SK-N-SH (cell line): ENCODE data around the gene RFTN1. TPM values are rescaled to one million over a fixed set of nuclear protein-coding genes. Genes with fewer than 3 reads are reported as not detected.

Experiments
- CTCF ChIA-PET: fragments of 300-600, 350-600 bp; formaldehyde crosslinking; extraction: SDS; loops from one replicate; lab custom pipeline; 2021; lab: Yijun Ruan, JAX
- POLR2A ChIA-PET: fragments of 350-600 bp; sonication (Branson Sonifier 250); formaldehyde crosslinking; extraction: SDS; loops from one replicate; lab custom pipeline; 2020; ENCODE audit warnings: antibody characterized with exemption, inconsistent platforms; lab: Yijun Ruan, JAX
- DNase-seq: peaks from one replicate; pipeline ENCODE4 v3.0.0; 2012
- H2AFZ ChIP-seq: fragments of 200-600 bp; sonication (generic); 2 replicates; pipeline ENCODE4 v1.8.1; 2016; ENCODE audit warnings: antibody characterized with exemption, mild to moderate bottlenecking, low read depth
- H3F3A ChIP-seq: fragments of 200-600 bp; sonication (generic); replicated peaks from 2 replicates; pipeline ENCODE3; 2016; ENCODE audit warnings: antibody characterized with exemption, mild to moderate bottlenecking; ENCODE audit not compliant: insufficient read depth
- H3K27ac ChIP-seq, 2 experiments: fragments of 200-500 bp in 1 of 2; fragments of 200-600 bp in 1 of 2; sonication (Bioruptor generic) in 1 of 2; sonication (generic), shearing (Covaris generic) in 1 of 2; 2 replicates each; pipeline versions ENCODE4 v1.5.1 to v1.6.1; 2014 to 2016; ENCODE audit warnings: low read depth in 2 of 2, inconsistent platforms in 1 of 2, low read length in 1 of 2, mild to moderate bottlenecking in 1 of 2, mixed read lengths in 1 of 2
- H3K27me3 ChIP-seq: fragments of 200-600 bp; sonication (generic), shearing (Covaris generic); 2 replicates; pipeline ENCODE4 v1.6.1; 2016; ENCODE audit warnings: mixed run types; ENCODE audit not compliant: insufficient read depth
- H3K36me3 ChIP-seq, 2 experiments: fragments of 200-500 bp in 1 of 2; fragments of 200-600 bp in 1 of 2; sonication (Bioruptor generic) in 1 of 2; sonication (generic) in 1 of 2; replicated peaks in 1 of 2; 2 replicates each; pipeline versions ENCODE3 to v1.5.1; 2014 to 2016; ENCODE audit warnings: low read length in 1 of 2, mild to moderate bottlenecking in 1 of 2; ENCODE audit not compliant: insufficient read depth in 2 of 2, control insufficient read depth in 1 of 2
- H3K4me1 ChIP-seq, 2 experiments: fragments of 200-500 bp in 1 of 2; fragments of 200-600 bp in 1 of 2; sonication (Bioruptor generic) in 1 of 2; sonication (generic), shearing (Covaris generic) in 1 of 2; 2 replicates each; pipeline versions ENCODE4 v1.5.1 to v1.6.1; 2014 to 2016; ENCODE audit warnings: low read depth in 1 of 2, low read length in 1 of 2, mixed run types in 1 of 2; ENCODE audit not compliant: insufficient read depth in 2 of 2, control insufficient read depth in 1 of 2
- H3K4me2 ChIP-seq: fragments of 200-600 bp; sonication (generic), shearing (Covaris generic); 2 replicates; pipeline ENCODE4 v1.6.1; 2017; ENCODE audit warnings: mixed run types
- H3K4me3 ChIP-seq, 2 experiments: fragments of 200-500 bp in 1 of 2; fragments of 200-600 bp in 1 of 2; sonication (Bioruptor generic) in 1 of 2; sonication (generic), shearing (Covaris generic) in 1 of 2; 2 replicates each; pipeline versions ENCODE4 v1.5.1 to v1.8.1; 2014 to 2016; ENCODE audit warnings: low read depth in 2 of 2, inconsistent platforms in 1 of 2, low read length in 1 of 2, mild to moderate bottlenecking in 1 of 2, mixed read lengths in 1 of 2, moderate library complexity in 1 of 2
- H3K79me2 ChIP-seq: fragments of 200-600 bp; sonication (generic); 2 replicates; pipeline ENCODE4 v1.8.1; 2017; ENCODE audit warnings: mild to moderate bottlenecking; ENCODE audit not compliant: insufficient read depth
- H3K9ac ChIP-seq: fragments of 200-600 bp; sonication (generic); 2 replicates; pipeline ENCODE4 v1.6.1; 2017; ENCODE audit warnings: mixed run types
- H3K9me2 ChIP-seq: fragments of 200-600 bp; sonication (generic); 2 replicates; pipeline ENCODE4 v1.6.1; 2017; ENCODE audit warnings: mixed run types
- H3K9me3 ChIP-seq: fragments of 200-600 bp; sonication (generic); 2 replicates; pipeline ENCODE4 v1.6.1; 2017; ENCODE audit warnings: mixed run types, mild to moderate bottlenecking, moderate library complexity
- H4K20me1 ChIP-seq: fragments of 200-600 bp; sonication (generic); 2 replicates; pipeline ENCODE4 v1.6.1; 2017; ENCODE audit warnings: mild to moderate bottlenecking, mixed run types; ENCODE audit not compliant: insufficient read depth
- ELF1 ChIP-seq: IDR thresholded peaks from 2 replicates; pipeline ENCODE4 v1.4.0; 2012
- FOXM1 ChIP-seq: IDR thresholded peaks from 2 replicates; pipeline ENCODE4 v1.4.0; 2012; ENCODE audit warnings: low read depth, mild to moderate bottlenecking
- GATA2 ChIP-seq: sonication (generic); formaldehyde crosslinking; IDR thresholded peaks from 2 replicates; pipeline ENCODE4 v1.5.0; 2020; ENCODE audit warnings: mild to moderate bottlenecking, missing genetic modification reagents
- MEF2A ChIP-seq: IDR thresholded peaks from 2 replicates; pipeline ENCODE4 v1.4.0; 2012; ENCODE audit warnings: low read depth, borderline replicate concordance
- MXI1 ChIP-seq: IDR thresholded peaks from 2 replicates; pipeline ENCODE4 v1.6.1; 2012; ENCODE audit warnings: mild to moderate bottlenecking, low read depth, low read length, improper control_type of control experiment
- NFIC ChIP-seq: IDR thresholded peaks from 2 replicates; pipeline ENCODE4 v1.4.0; 2012; ENCODE audit warnings: borderline replicate concordance
- NRF1 ChIP-seq: IDR thresholded peaks from 2 replicates; pipeline ENCODE4 v1.6.1; 2012; ENCODE audit warnings: low read depth, mild to moderate bottlenecking, low read length
- POLR2AphosphoS5 ChIP-seq: IDR thresholded peaks from 2 replicates; pipeline ENCODE4 v1.6.1; 2012; ENCODE audit warnings: low read depth, low read length
- RCOR1 ChIP-seq: fragments of 150-350 bp; IDR thresholded peaks from 2 replicates; pipeline ENCODE4 v1.6.1; 2017; ENCODE audit warnings: antibody characterized with exemption, low read length
- RFX5 ChIP-seq: IDR thresholded peaks from 2 replicates; pipeline ENCODE4 v1.6.1; 2012; ENCODE audit warnings: mild to moderate bottlenecking, improper control_type of control experiment, low read length
- RXRA ChIP-seq: IDR thresholded peaks from 2 replicates; pipeline ENCODE4 v1.4.0; 2012; ENCODE audit warnings: low read depth, mild to moderate bottlenecking, borderline replicate concordance
- SIN3A ChIP-seq: IDR thresholded peaks from 2 replicates; pipeline ENCODE4 v1.6.1; 2012; ENCODE audit warnings: low read depth, mild to moderate bottlenecking, low read length, moderate library complexity, borderline replicate concordance
- WGBS: methylation state at CpG from one replicate; pipeline ENCODE4 v1.1.6; 2017; ENCODE audit warnings: low lambda C conversion rate; 5-methylcytosine and 5-hydroxymethylcytosine counted together
- polyA plus RNA-seq, 3 experiments: library from polyadenylated mRNA; depleted of rRNA; stranded (reverse); fragments of >200 nt; gene quantifications; 2 replicates each; pipeline ENCODE4 v1.2.3, GENCODE V29; 2012
- TF ChIP-seq, protein P1 (sequence below): IDR thresholded peaks from 2 replicates; pipeline ENCODE4; 2012
- TF ChIP-seq, protein P2 (sequence below): IDR thresholded peaks from 2 replicates; pipeline ENCODE4 v1.4.0; 2012; ENCODE audit warnings: low read depth, borderline replicate concordance
- TF ChIP-seq, protein P3 (sequence below): IDR thresholded peaks from 2 replicates; pipeline ENCODE4 v1.4.0; 2012; ENCODE audit warnings: low read depth, borderline replicate concordance
- TF ChIP-seq, protein P4 (sequence below): fragments of 150-350 bp; IDR thresholded peaks from 2 replicates; pipeline ENCODE4 v1.6.1; 2017; ENCODE audit warnings: antibody characterized with exemption, low read length, low read depth, borderline replicate concordance

The RFTN1 gene
- polyA plus RNA-seq, 1 of the 3 experiments (the other 2 are of a cell fraction): 21.2 TPM

DNA sequence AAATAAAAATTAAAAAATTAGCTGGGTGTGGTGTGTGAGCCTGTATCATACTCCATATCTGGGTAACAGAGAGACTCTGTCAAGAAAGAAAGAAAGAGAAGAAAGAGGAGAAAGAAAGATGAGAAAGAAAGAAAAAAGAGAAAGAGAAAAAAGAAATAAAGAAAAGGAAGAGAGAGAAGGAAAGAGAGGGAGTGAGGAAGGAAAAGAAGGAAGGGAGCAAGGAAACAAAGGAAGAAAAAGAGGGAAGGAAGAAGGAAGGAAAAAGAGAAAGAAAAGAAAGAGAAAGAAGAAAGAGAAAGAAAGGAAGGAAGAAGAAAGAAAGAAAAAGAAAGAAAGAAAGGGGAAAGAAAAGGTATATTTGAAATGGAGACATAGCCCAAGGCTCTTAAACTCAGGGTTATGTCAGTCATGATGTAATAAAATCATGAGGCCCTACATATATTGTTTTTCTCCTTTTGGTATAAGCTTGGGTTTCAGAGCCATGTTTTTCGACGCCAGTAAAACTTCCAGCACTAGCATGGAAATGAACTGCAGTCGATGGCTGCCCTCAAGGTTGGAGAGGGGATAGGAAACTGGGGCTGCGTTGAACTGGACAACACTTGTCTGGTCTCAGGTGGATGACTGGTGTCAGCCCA lies 38.0 kb upstream of the RFTN1 start:
- POLR2A ChIA-PET: interaction anchor here (1.3 to 1.8 kb wide), 2 partner anchors 35 to 261 kb away, joined by 3 to 13 read pairs; no protein-coding TSS in a partner anchor
- Histone ChIP-seq H3K4me2 (no peak overlapping the region), H2AFZ (peak overlapping the region; percentile 91), H3K27me3 (no peaks in the 10 kb centered on the region), H3K4me1 (peaks cover 0 to 7% of the 10 kb centered on the region in 2 experiments; a peak in 2 of 4 replicates), H4K20me1 (no peaks in the 10 kb centered on the region), H3K36me3 (no peaks in the 10 kb centered on the region), H3K27ac (no peak overlapping the region), H3K9me2 (no peaks in the 10 kb centered on the region), H3K9me3 (no peaks in the 10 kb centered on the region), H3K4me3 (no peak overlapping the region), H3K79me2 (no peaks in the 10 kb centered on the region), H3F3A (no peaks in the 10 kb centered on the region), H3K9ac (no peak overlapping the region)
- TF ChIP-seq ELF1 (no peak), NFIC (no peak), RXRA (no peak), MXI1 (no peak), NRF1 (no peak), SIN3A (no peak), FOXM1 (no peak), GATA2 (CRISPR knock-in tag) (no peak), RFX5 (no peak), POLR2AphosphoS5 (no peak), MEF2A (no peak), RCOR1 (no peak)
- TF ChIP-seq, protein P1, sequence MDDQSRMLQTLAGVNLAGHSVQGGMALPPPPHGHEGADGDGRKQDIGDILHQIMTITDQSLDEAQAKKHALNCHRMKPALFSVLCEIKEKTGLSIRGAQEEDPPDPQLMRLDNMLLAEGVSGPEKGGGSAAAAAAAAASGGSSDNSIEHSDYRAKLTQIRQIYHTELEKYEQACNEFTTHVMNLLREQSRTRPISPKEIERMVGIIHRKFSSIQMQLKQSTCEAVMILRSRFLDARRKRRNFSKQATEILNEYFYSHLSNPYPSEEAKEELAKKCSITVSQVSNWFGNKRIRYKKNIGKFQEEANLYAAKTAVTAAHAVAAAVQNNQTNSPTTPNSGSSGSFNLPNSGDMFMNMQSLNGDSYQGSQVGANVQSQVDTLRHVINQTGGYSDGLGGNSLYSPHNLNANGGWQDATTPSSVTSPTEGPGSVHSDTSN: no peak
- TF ChIP-seq, protein P2, sequence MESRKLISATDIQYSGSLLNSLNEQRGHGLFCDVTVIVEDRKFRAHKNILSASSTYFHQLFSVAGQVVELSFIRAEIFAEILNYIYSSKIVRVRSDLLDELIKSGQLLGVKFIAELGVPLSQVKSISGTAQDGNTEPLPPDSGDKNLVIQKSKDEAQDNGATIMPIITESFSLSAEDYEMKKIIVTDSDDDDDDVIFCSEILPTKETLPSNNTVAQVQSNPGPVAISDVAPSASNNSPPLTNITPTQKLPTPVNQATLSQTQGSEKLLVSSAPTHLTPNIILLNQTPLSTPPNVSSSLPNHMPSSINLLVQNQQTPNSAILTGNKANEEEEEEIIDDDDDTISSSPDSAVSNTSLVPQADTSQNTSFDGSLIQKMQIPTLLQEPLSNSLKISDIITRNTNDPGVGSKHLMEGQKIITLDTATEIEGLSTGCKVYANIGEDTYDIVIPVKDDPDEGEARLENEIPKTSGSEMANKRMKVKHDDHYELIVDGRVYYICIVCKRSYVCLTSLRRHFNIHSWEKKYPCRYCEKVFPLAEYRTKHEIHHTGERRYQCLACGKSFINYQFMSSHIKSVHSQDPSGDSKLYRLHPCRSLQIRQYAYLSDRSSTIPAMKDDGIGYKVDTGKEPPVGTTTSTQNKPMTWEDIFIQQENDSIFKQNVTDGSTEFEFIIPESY: no peak
- TF ChIP-seq, protein P3, sequence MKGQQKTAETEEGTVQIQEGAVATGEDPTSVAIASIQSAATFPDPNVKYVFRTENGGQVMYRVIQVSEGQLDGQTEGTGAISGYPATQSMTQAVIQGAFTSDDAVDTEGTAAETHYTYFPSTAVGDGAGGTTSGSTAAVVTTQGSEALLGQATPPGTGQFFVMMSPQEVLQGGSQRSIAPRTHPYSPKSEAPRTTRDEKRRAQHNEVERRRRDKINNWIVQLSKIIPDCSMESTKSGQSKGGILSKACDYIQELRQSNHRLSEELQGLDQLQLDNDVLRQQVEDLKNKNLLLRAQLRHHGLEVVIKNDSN: no peak
- TF ChIP-seq, protein P4, sequence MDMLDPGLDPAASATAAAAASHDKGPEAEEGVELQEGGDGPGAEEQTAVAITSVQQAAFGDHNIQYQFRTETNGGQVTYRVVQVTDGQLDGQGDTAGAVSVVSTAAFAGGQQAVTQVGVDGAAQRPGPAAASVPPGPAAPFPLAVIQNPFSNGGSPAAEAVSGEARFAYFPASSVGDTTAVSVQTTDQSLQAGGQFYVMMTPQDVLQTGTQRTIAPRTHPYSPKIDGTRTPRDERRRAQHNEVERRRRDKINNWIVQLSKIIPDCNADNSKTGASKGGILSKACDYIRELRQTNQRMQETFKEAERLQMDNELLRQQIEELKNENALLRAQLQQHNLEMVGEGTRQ: no peak
- CTCF ChIA-PET: interaction anchor here (0.7 to 3.2 kb wide), 15 partner anchors 9 to 312 kb away, joined by 3 to 88 read pairs (median 7); partner anchors contain the start of gene RFTN1
- WGBS: 81% methylated on average over 4 of the region's 4 CpGs
- no peak for DNase-seq
